K562 (cell line): Measurements from ENCODE around the gene IRF8. TPM values are rescaled to one million over a fixed set of nuclear protein-coding genes. Genes with fewer than 3 reads are reported as not detected.

Source experiments
- ATAC-seq: fragments of 200-7000 bp; cut with Tn5 transposase; 3 replicates; pipeline ENCODE4 v1.9.1; 2020; ENCODE audit warnings: moderate library complexity
- BruUV-seq: library from RNA; stranded (reverse); fragments of 400-500 nt; replicated peaks from 2 replicates; lab custom pipeline; 2021; lab: Mats Ljungman, UMichigan
- CTCF ChIA-PET: fragments of 300-600 bp; formaldehyde crosslinking; extraction: SDS; loops from one replicate; lab custom pipeline; 2021; ENCODE audit warnings: low intra/inter-chr PET ratio; lab: Yijun Ruan, JAX
- POLR2A ChIA-PET: fragments of 300-600, 350-650 bp; sonication (Branson Sonifier 250); formaldehyde crosslinking; extraction: SDS; loops from one replicate; lab custom pipeline; 2021; ENCODE audit warnings: antibody characterized with exemption, inconsistent platforms; lab: Yijun Ruan, JAX
- DNase-seq, 4 experiments: peaks; one replicate each; pipeline versions ENCODE4 v3.0.0 to v3.0.0-alpha.2; 2011 to 2018; ENCODE audit warnings: low spot score in 3 of 4, mixed read lengths in 3 of 4; ENCODE audit errors: extremely low read depth in 1 of 4
- FAIRE-seq: peaks from 2 replicates; lab custom pipeline; 2011; peaks lifted over from hg19 to GRCh38; lab: Jason Lieb, UNC
- H2AFZ ChIP-seq: 2 replicates; pipeline ENCODE4 v1.6.0; 2011; ENCODE audit warnings: low read depth, low read length, control low read depth, inconsistent platforms
- H3K27ac ChIP-seq: fragments of 200-600 bp; 3 replicates; pipeline ENCODE4 v1.8.0; 2011; ENCODE audit warnings: low read depth, mild to moderate bottlenecking, control low read depth, inconsistent platforms, low read length, moderate library complexity, mixed read lengths; ENCODE audit errors: extremely low read depth
- H3K27me3 ChIP-seq, 2 experiments: fragments of 300-600 bp in 1 of 2; 2 replicates in 1 of 2; 3 replicates in 1 of 2; pipeline versions ENCODE4 v1.6.0 to v1.8.0; 2011; ENCODE audit warnings: inconsistent platforms in 2 of 2, low read length in 2 of 2, mild to moderate bottlenecking in 1 of 2, mixed read lengths in 1 of 2, moderate library complexity in 1 of 2; ENCODE audit not compliant: control insufficient read depth in 2 of 2, insufficient read depth in 2 of 2
- H3K36me3 ChIP-seq: fragments of 300-600 bp; 3 replicates; pipeline ENCODE4 v1.8.0; 2011; ENCODE audit warnings: mild to moderate bottlenecking, low read length, inconsistent platforms; ENCODE audit not compliant: control insufficient read depth, insufficient read depth
- H3K4me1 ChIP-seq, 2 experiments: fragments of 200-600 bp in 1 of 2; replicated peaks in 1 of 2; 2 replicates in 1 of 2; 3 replicates in 1 of 2; pipeline versions ENCODE4 v1.5.1 to v1.8.0; 2011; ENCODE audit warnings: inconsistent platforms in 2 of 2, low read length in 2 of 2, mild to moderate bottlenecking in 1 of 2, mixed read lengths in 1 of 2, moderate library complexity in 1 of 2; ENCODE audit not compliant: control insufficient read depth in 2 of 2, insufficient read depth in 2 of 2
- H3K4me2 ChIP-seq: 2 replicates; pipeline ENCODE4 v1.6.1; 2011; ENCODE audit warnings: low read length, control low read depth, inconsistent platforms, mixed read lengths; ENCODE audit not compliant: insufficient read depth
- H3K4me3 ChIP-seq: fragments of 200-600 bp; sonication (generic), shearing (Covaris generic); 2 replicates; pipeline ENCODE4 v1.5.1; 2016; ENCODE audit warnings: control low read depth, inconsistent platforms
- H3K79me2 ChIP-seq: fragments of 200-600 bp; 3 replicates; pipeline ENCODE4 v1.8.0; 2011; ENCODE audit warnings: low read length, inconsistent platforms; ENCODE audit not compliant: control insufficient read depth, insufficient read depth
- H3K9ac ChIP-seq, 2 experiments: 2 replicates each; pipeline versions ENCODE4 v1.6.0 to v1.6.1; 2011; ENCODE audit warnings: low read depth in 2 of 2, low read length in 2 of 2, control low read depth in 1 of 2, inconsistent platforms in 1 of 2, mild to moderate bottlenecking in 1 of 2, mixed read lengths in 1 of 2; ENCODE audit not compliant: insufficient read depth in 1 of 2
- H3K9me1 ChIP-seq: one replicate; pipeline ENCODE4 v1.6.0; 2011; ENCODE audit warnings: inconsistent platforms, mild to moderate bottlenecking, low read length, moderate library complexity; ENCODE audit not compliant: control insufficient read depth, insufficient read depth
- H3K9me3 ChIP-seq: replicated peaks from 2 replicates; pipeline ENCODE4 v1.5.1; 2011; ENCODE audit warnings: low read depth, low read length, inconsistent platforms; ENCODE audit not compliant: control insufficient read depth, insufficient read depth
- H4K20me1 ChIP-seq: replicated peaks from 2 replicates; pipeline ENCODE4 v1.6.1; 2011; ENCODE audit warnings: low read length, inconsistent platforms, mixed read lengths; ENCODE audit not compliant: control insufficient read depth, insufficient read depth
- CBX1 ChIP-seq: sonication (generic); IDR thresholded peaks from 2 replicates; pipeline ENCODE4 v1.6.1; 2016; ENCODE audit warnings: antibody characterized with exemption, low read depth, mild to moderate bottlenecking
- SIN3A ChIP-seq, 2 experiments: fragments of 150-350 bp in 1 of 2; IDR thresholded peaks; 2 replicates each; pipeline ENCODE4 v1.6.1; 2011 to 2016; ENCODE audit warnings: borderline replicate concordance in 2 of 2, low read depth in 2 of 2, low read length in 2 of 2, mild to moderate bottlenecking in 2 of 2, moderate library complexity in 2 of 2; ENCODE audit not compliant: control insufficient read depth in 1 of 2
- ZBTB7A ChIP-seq: IDR thresholded peaks from 2 replicates; pipeline ENCODE4 v1.6.1; 2011; ENCODE audit warnings: low read depth, mild to moderate bottlenecking, low read length, moderate library complexity, borderline replicate concordance; ENCODE audit not compliant: control insufficient read depth
- ZFP36 ChIP-seq: fragments of 150-350 bp; IDR thresholded peaks from 2 replicates; pipeline ENCODE4 v1.6.1; 2018; ENCODE audit warnings: low read length, low read depth; ENCODE audit not compliant: partially characterized antibody
- ZNF124 ChIP-seq: sonication (generic); formaldehyde crosslinking; IDR thresholded peaks from 2 replicates; pipeline ENCODE4 v1.8.1; 2022; ENCODE audit warnings: missing genetic modification reagents
- ZNF354B ChIP-seq: fragments of 250-450 bp; sonication (Bioruptor Pico); IDR thresholded peaks from 2 replicates; pipeline ENCODE4 v1.4.0; 2020
- WGBS: fragments of 100-300 bp; shearing (Covaris generic); methylation state at CpG from one replicate; pipeline ENCODE4 v1.1.6; 2016; ENCODE audit warnings: low coverage, mixed read lengths; ENCODE audit not compliant: insufficient coverage; ENCODE audit errors: missing lambda C conversion rate; 5-methylcytosine and 5-hydroxymethylcytosine counted together
- in situ Hi-C: fragments of 300-500 bp; cut with MboI; formaldehyde crosslinking; loops from 4 replicates; pipeline ENCODE4 v1.15.0; 2018; ENCODE audit warnings: inconsistent platforms, mixed read lengths
- intact Hi-C: fragments of 100-400 bp; cut with micrococcal nuclease; formaldehyde crosslinking; loops from 2 replicates; pipeline ENCODE4 v1.14.2; 2022
- polyA plus RNA-seq, 8 experiments: library from polyadenylated mRNA; depleted of rRNA in 4 of 8; stranded (reverse) in 5 of 8; unstranded in 3 of 8; fragments of >200 nt; fragmentation: Nextera tagmentation in 2 of 8; fragmentation: Illumina TruSeq in 1 of 8; extraction: Ambion mirVana in 2 of 8; extraction: Trizol in 1 of 8; gene quantifications; 2 replicates each; pipeline versions ENCODE4 v1.2.1 to v1.2.3, GENCODE V29; 2011 to 2014; ENCODE audit warnings: inconsistent platforms in 1 of 8, missing spikeins in 1 of 8
- total RNA-seq, 7 experiments: library from RNA; depleted of rRNA in 6 of 7; stranded (reverse); fragments of >200 nt in 6 of 7; fragmentation: Illumina TruSeq in 2 of 7; extraction: Trizol in 2 of 7; gene quantifications; 2 replicates each; pipeline versions ENCODE4 v1.2.1 to v1.2.3, GENCODE V29; 2011 to 2021; ENCODE audit warnings: low replicate concordance in 1 of 7
- TF ChIP-seq, protein P1 (sequence below): sonication (generic); formaldehyde crosslinking; IDR thresholded peaks from 2 replicates; pipeline ENCODE4 v1.8.0; 2022; ENCODE audit warnings: mild to moderate bottlenecking, missing genetic modification reagents
- TF ChIP-seq, protein P2 (sequence below): sonication (generic); formaldehyde crosslinking; IDR thresholded peaks from 2 replicates; pipeline ENCODE4 v1.4.0; 2020; ENCODE audit warnings: mild to moderate bottlenecking, missing genetic modification reagents

Gene IRF8
- total and polyA plus RNA-seq, 9 of the 15 experiments (the other 6 are each of a cell fraction or from before 2014, with no cell fraction given): 0.01 to 0.98 TPM; not detected in 7

DNA sequence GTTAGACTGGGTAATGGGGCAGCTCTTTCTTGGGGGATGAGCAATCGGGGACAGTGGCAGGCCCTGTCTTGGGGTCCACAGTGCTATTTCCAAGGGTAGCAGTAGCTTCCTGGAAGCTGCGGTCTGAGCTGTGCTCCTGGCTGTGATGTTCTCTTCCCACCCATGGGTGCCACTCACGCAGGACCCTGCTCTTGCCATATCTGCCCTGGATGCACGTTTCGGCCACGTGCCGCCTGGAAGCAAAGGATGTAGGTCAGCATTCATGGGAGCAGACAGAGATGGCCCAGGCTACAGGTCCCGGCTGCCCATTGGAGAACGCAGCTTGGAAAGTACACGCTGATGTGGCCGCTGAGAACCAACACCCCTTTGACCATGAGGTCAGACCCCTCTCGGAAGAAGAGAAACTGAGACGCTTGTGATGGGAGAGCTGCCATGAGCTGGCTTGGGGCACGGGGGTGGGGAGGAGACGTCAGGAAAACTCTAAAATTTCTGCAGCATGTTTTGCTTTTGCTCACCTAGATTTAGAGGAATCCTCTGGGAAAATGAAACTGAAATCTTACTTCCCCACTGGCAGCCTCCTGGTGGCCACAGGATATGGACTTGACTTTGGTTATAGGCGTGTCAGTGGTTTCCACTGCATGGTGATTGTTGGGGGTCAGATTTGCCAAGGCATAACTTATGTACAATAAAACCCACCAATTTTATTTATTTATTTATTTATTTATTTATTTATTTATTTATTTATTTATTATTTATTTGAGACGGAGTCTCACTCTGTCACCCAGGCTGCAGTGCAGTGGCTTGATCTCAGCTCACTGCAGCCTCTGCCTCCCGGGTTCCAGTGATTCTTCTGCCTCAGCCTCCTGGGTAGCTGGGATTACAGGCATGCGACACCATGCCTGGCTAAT is 36.2 kb upstream of the IRF8 start:
- Histone ChIP-seq H3K9me3 (no peaks in the 10 kb centered on the region), H3K4me3 (no peak overlapping the region), H3K9me1 (no peaks in the 10 kb centered on the region), H3K4me1 (no peaks in the 10 kb centered on the region), H3K27me3 (peaks cover 23 to 54% of the 10 kb centered on the region in 2 experiments; a peak in 4 of 5 replicates), H2AFZ (no peak overlapping the region), H4K20me1 (0 out of 2 replicates have a peak, but pooled peaks cover 3% of the 10 kb centered on the region), H3K36me3 (no peaks in the 10 kb centered on the region), H3K9ac (no peak overlapping the region), H3K4me2 (no peak overlapping the region), H3K79me2 (no peaks in the 10 kb centered on the region), H3K27ac (no peak overlapping the region)
- BruUV-seq: no TSS peak
- POLR2A ChIA-PET: no interaction called here
- FAIRE-seq: no peak
- no peak for TF ChIP-seq CBX1
- TF ChIP-seq ZNF354B: no peak
- TF ChIP-seq, protein P1, sequence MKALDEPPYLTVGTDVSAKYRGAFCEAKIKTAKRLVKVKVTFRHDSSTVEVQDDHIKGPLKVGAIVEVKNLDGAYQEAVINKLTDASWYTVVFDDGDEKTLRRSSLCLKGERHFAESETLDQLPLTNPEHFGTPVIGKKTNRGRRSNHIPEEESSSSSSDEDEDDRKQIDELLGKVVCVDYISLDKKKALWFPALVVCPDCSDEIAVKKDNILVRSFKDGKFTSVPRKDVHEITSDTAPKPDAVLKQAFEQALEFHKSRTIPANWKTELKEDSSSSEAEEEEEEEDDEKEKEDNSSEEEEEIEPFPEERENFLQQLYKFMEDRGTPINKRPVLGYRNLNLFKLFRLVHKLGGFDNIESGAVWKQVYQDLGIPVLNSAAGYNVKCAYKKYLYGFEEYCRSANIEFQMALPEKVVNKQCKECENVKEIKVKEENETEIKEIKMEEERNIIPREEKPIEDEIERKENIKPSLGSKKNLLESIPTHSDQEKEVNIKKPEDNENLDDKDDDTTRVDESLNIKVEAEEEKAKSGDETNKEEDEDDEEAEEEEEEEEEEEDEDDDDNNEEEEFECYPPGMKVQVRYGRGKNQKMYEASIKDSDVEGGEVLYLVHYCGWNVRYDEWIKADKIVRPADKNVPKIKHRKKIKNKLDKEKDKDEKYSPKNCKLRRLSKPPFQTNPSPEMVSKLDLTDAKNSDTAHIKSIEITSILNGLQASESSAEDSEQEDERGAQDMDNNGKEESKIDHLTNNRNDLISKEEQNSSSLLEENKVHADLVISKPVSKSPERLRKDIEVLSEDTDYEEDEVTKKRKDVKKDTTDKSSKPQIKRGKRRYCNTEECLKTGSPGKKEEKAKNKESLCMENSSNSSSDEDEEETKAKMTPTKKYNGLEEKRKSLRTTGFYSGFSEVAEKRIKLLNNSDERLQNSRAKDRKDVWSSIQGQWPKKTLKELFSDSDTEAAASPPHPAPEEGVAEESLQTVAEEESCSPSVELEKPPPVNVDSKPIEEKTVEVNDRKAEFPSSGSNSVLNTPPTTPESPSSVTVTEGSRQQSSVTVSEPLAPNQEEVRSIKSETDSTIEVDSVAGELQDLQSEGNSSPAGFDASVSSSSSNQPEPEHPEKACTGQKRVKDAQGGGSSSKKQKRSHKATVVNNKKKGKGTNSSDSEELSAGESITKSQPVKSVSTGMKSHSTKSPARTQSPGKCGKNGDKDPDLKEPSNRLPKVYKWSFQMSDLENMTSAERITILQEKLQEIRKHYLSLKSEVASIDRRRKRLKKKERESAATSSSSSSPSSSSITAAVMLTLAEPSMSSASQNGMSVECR (CRISPR knock-in tag): no peak
- TF ChIP-seq, protein P2, sequence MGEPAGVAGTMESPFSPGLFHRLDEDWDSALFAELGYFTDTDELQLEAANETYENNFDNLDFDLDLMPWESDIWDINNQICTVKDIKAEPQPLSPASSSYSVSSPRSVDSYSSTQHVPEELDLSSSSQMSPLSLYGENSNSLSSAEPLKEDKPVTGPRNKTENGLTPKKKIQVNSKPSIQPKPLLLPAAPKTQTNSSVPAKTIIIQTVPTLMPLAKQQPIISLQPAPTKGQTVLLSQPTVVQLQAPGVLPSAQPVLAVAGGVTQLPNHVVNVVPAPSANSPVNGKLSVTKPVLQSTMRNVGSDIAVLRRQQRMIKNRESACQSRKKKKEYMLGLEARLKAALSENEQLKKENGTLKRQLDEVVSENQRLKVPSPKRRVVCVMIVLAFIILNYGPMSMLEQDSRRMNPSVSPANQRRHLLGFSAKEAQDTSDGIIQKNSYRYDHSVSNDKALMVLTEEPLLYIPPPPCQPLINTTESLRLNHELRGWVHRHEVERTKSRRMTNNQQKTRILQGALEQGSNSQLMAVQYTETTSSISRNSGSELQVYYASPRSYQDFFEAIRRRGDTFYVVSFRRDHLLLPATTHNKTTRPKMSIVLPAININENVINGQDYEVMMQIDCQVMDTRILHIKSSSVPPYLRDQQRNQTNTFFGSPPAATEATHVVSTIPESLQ: no peak
- no peak for TF ChIP-seq ZBTB7A
- no peak for TF ChIP-seq ZNF124
- no peak for TF ChIP-seq ZFP36
- TF ChIP-seq SIN3A (IDR thresholded peaks at IDR 0.05; ENCODE audit: borderline replicate concordance in 2 of 2, control insufficient read depth in 1 of 2, low read depth in 2 of 2, low read length in 2 of 2): no peak
- CTCF ChIA-PET: no interaction called here
- no peak for ATAC-seq
- DNase-seq: no peak
- in situ Hi-C loops: no loop called here
- intact Hi-C loops: no loop called here
- 3% methylated on average over 17 of the region's 19 CpGs for WGBS
